ENCODE measurements around the gene OR2H1.

OR2H1 gene

GRCh38 chr6:29486577-29486976, 29.6 kb downstream of the OR2H1 start:
- DNase-seq = no peak

DNA sequence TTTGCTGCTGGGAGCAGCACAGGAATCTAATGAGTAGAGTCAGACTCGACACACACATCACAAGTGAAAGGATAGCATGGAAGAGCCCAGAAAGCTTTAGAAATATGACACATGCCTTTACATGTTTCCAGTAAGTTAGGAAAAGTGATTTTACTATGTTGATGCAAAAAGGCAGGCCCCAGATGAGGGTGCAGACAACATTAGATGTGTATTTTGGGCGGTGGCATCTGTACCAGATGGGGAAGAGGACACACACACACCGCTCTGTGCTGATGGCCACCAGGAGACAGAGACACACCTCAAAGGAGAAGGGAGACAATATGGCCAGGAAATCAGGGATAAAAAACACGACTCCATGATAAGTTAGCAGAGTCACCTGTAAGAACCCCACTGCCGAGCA, 30.2 kb downstream of the OR2H1 start:
- DNase-seq = no peak

- no peak for DNase-seq
Observed at GRCh38 chr6:29487660-29488059, 30.7 kb downstream of the OR2H1 start, which contains the start of gene MAS1L. Gene MAS1L, minus strand, starts transcription at chr6:29487956. Its CDS starts 54 bp downstream, at chr6:29487902.

- DNase-seq = no peak
Observed at GRCh38 chr6:29488874-29489273, 31.9 kb downstream of the OR2H1 start.

DNA sequence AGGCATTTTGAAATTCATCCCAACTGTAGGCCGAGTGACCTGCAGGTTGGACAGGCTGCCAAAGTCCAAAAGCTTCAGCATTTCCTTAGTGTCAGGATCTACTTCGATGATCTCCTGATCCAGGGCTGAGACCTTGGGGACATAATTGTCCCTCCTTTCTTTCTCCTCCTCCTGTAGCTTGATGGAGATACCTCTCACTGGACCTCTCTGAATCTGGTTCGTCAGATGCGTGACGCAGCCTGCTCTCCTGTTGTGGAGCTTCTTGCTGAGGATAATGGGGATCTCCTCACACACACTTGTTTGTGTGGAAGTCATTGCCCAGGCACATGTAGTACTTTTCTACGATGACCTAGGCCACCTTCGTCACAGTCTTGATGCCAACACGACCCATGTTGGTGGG, 32.3 kb downstream of the OR2H1 start:
- DNase-seq = no peak

- DNase-seq = no peak
Observed at GRCh38 chr6:29490055-29490454, 33.1 kb downstream of the OR2H1 start.

- no peak for DNase-seq
Observed at GRCh38 chr6:29490552-29490951, 33.6 kb downstream of the OR2H1 start.

GRCh38 chr6:29491574-29491973, 34.6 kb downstream of the OR2H1 start:
- DNase-seq = no peak

DNA sequence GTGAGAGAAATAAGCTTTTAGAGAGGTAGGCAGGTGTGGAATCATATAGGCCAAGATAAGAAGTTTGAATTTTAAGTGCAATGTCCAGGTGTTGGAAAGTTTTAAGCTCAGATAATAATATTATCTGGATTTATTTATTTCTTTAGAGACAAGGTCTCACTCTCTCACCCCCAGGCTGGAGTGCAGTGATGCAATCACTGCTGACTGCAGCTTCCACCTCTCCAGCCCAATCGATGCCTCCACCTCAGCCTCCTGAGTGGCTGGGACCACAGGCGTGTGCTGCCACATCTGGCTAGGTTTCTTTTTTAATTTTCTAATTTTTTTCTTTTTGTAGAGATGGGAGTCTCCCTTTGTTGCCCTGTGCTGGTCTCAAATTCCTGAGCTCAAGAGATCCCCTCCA, 36.3 kb downstream of the OR2H1 start:
- no peak for DNase-seq

DNA sequence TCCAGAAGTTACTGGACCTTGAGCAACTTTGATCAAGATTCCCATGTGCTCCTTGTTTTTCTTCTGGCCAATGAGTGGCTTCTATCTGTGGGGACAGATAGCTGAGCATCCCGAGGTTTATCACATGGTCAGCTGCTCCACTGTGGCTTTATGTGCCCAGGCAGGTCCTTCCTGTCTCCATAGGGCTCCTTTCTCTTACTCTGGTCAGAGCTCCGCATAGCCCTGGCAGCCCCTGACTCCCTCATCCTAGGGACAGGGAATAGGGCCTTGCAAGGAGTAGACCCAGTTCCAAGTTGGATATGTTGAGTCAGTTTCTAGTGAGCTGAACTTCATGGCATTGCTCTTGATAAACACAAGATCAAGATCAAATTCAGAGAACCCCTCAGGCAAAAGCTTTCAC, 37.2 kb downstream of the OR2H1 start:
- no peak for DNase-seq

DNA sequence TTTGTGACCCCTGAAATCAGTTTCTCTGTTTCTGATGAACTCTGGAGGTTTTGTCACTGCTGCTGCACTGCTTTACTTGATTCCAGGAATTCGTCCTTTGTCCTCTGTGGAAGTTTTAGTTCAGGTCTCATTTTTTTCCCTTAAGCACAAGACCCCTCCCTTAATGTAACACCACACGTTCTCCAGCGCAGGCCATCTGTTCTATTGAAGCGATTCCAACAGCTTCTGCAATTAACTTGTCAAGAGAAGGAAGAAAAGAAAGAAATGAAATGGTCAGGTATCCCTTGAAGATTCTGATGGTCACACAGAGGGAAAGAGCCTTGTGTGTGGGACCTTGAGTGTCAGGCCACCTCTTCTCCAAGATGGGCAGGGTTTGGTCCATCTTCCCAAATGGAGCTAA, 38.6 kb downstream of the OR2H1 start:
- no peak for DNase-seq

- DNase-seq = no peak
Observed at GRCh38 chr6:29496961-29497360, 40.0 kb downstream of the OR2H1 start.

- DNase-seq = no peak
Observed at GRCh38 chr6:29499704-29500103, 42.7 kb downstream of the OR2H1 start.

DNA sequence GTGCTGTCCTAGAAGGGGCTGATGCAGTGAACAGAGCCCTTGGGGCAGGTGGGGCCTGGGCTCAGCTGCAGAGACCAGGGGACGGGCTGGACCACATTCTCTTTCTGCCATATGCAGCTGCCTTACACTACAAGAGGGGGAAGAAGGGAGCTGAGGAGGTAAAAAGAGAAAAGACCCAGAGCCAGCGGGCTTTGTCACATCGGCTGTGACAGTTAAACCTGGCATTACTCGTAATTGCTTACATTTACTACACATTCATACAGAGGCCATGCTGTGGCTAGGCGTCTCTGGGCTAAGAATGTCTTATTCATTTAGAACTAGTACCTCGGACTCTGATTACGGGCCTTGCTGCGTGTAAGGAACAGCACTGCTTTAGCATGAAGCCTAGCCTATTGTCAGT, 43.6 kb downstream of the OR2H1 start:
- DNase-seq = no peak

- DNase-seq = no peak
Observed at GRCh38 chr6:29501106-29501505, 44.2 kb downstream of the OR2H1 start.

GRCh38 chr6:29502181-29502580, 45.2 kb downstream of the OR2H1 start:
- no peak for DNase-seq

DNA sequence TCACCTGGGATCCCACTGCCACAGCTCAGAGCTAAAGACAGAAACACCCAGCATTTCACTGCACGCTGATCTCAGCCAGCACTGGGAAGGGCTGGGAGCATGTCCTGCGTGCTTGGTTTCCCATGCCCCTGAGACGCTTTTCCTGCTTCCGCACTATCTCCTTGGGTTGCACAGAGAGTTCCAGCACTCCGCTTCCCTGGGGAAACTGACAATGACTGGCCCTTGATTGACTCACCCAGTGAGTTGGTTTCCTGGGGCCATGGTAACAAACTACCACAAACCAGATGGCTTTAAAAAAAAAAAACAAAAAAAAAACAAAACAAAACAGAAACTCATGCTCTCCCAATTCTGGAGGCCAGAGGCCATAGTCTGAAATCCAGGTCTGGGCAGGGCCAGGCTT, 45.6 kb downstream of the OR2H1 start:
- no peak for DNase-seq

DNA sequence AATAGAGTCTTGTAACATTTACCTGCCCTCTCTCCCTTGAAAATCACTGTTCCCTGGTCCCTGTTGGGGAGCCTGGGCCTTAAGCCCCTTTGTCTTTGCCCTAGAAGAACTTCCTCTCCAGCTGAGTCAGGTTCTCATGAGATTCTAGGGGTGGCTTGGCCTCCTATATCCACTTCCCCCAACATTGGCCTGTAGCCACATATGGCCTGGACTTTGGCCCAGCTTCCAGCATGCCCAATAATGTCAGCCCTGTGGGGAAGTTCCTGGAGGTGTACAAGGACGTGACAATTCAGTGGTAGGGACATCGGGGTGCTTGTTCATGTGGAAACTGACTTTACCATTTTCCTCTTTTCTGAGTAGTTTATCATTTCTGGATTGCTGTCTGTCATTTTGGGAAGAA, 48.0 kb downstream of the OR2H1 start:
- DNase-seq = no peak

DNA sequence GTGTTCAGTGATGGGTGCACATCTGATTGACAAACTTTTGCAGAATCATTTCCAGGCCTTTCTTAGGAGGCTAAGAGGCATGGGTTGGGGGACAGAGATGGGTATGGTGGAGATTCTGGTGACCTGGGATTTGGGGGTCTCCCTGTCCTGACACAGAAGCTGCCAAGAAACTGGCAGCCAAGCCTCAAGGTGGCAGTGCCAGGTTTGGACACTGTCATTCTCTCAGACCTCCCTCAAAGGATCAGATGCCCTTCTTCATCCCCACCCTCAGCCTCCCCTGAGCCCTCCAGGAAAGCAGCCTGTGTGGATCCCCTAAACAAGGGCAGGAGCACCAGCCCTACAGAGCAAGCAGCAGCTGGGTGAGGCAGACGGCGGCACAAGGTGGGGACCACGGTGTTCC, 48.9 kb downstream of the OR2H1 start:
- DNase-seq = no peak

GRCh38 chr6:29506446-29507067, 49.6 kb downstream of the OR2H1 start:
- DNase-seq = no peak

- DNase-seq = no peak
Observed at GRCh38 chr6:29507319-29507718, 50.4 kb downstream of the OR2H1 start.

- no peak for DNase-seq
Observed at GRCh38 chr6:29509239-29509638, 52.3 kb downstream of the OR2H1 start.

DNA sequence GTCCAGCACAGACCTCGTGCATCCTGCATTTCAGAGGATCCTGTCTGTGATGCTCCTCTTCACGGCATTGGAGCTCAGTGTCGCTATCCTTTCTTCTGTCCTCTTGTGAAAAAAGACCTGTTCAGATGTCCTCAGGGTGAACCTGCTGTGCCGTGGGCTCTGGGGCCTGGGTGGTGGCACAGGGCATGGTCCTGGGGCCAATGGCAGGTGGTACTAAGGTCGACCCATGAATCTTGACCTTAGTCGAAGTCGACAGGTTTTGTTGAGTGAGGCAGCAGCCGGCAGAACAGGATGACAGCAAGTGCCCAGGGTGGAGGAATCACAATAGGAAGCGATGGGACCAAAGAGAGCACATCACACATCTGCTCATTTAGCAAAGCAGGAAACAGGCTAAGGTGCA, 52.8 kb downstream of the OR2H1 start:
- DNase-seq = no peak

DNA sequence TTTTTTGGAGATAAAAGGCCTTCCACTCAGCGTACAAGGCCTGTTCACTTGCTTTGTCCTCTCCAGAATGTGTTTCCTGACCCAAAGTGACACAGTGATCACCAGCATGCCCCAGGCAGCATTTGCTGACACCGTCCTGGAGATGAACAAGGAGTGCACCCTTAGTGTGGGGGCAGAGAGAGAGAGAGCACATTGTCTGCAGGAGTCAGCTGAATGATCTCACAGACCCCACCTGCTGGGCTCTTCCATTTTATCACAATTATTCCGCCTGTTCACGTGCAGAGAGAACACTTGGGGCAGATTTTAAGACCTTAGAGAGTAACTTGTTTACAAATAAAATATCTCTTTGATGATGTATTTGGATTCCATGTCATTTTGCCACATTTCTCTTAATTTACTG, 53.2 kb downstream of the OR2H1 start:
- no peak for DNase-seq

DNA sequence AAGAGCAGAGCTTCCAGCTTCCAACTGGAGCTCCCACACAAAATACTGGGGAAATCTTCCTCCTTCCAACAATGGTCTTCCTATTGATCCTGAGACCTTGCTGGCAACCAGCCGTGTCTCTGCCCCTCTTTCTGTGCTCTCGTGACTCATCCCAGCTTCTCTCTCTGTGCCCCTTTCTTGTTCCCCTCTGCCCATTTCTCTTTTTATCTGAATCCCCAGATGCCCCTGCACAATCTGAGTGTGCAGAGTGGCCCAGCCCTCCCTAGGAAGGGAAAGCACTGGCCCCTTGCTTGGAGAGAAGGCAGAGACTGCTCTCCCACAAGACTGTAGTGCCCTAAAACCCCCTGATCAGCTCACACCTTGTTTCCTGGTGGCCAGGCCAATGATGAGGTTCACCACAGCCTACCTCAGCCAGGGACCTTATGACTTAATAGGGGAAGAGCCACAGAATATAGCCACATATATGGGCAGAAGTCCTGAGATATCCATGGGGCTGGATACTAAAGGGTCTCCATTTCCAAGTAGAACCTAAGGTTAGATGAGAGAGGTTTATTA, 53.9 kb downstream of the OR2H1 start:
- DNase-seq = no peak
